HL-60 (cell line): ENCODE data around the gene A2ML1.
"Not testable (repeated sequence)": the region's sequence is repeated elsewhere in the genome, so short reads cannot be mapped to it uniquely, and the experiment has no call there.

Experiments
- DNase-seq, 2 experiments: peaks; one replicate each; pipeline ENCODE4 v3.0.0-alpha.2; 2010 to 2020; ENCODE audit warnings: low read depth in 1 of 2, low spot score in 1 of 2
- H3K27ac ChIP-seq: fragments of 250-450 bp; sonication (Bioruptor Pico); replicated peaks from 2 replicates; pipeline ENCODE4 v1.5.1; 2020; ENCODE audit warnings: mild to moderate bottlenecking, moderate library complexity
- H3K27me3 ChIP-seq: fragments of 250-450 bp; sonication (Bioruptor Pico); 2 replicates; pipeline ENCODE4 v1.5.1; 2021; ENCODE audit warnings: mild to moderate bottlenecking, moderate library complexity; ENCODE audit not compliant: insufficient read depth, poor library complexity, severe bottlenecking
- H3K4me3 ChIP-seq: replicated peaks from 2 replicates; pipeline ENCODE4 v1.5.1; 2011; ENCODE audit warnings: mild to moderate bottlenecking, control low read depth, low read length; ENCODE audit not compliant: insufficient read depth
- GABPA ChIP-seq: IDR thresholded peaks from 2 replicates; pipeline ENCODE4 v1.6.1; 2012; ENCODE audit warnings: low read depth
- POLR2AphosphoS5 ChIP-seq: IDR thresholded peaks from 2 replicates; pipeline ENCODE4 v1.6.1; 2012; ENCODE audit warnings: low read depth
- REST ChIP-seq: IDR thresholded peaks from 2 replicates; pipeline ENCODE4 v1.6.1; 2012; ENCODE audit warnings: low read depth; ENCODE audit not compliant: insufficient replicate concordance
- SPI1 ChIP-seq: IDR thresholded peaks from 2 replicates; pipeline ENCODE4 v1.6.1; 2012; ENCODE audit warnings: low read depth, mild to moderate bottlenecking, borderline replicate concordance
- TF ChIP-seq, protein P1 (sequence below): IDR thresholded peaks from one replicate; pipeline ENCODE4 v1.5.1; 2011; ENCODE audit warnings: low read length, control low read depth, inconsistent platforms; ENCODE audit not compliant: insufficient read depth

The A2ML1 gene

DNA sequence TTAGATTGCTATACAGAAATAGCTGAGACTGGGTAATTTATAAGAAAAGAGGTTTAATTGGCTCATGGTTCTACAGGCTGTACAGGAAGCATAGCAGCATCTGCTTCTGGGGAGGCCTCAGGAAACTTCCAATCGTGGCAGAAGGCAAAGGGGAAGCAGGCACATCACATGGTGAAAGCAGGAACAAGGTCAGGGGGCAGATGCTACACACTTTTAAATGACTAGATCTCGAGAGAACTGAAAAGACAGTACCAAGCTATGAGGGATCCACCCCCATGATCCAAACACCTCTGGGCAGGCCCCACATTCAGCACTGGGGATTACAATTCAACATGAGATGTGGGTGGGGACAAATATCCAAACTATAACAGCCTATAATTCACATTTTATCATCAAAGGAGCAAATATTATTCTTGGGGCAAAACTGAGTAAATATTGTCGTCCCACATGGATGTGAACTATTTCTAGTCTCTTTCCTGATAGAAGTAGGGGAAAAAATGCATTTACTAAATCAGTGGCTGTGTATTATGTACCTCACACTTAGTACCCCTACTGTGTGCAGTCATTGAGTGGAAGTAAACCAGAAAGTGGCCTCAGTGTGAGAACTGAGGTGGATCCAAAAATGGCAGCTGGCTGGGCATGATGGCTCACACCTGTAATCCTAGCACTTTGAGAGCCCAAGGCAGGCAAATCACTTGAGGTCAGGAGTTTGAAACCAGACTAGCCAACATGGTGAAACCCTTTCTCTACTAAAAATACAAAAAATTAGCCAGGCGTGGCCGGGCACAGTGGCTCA is 25.4 kb upstream of the A2ML1 start:
- no peak for DNase-seq
- no peak for TF ChIP-seq REST
- TF ChIP-seq, protein P1, sequence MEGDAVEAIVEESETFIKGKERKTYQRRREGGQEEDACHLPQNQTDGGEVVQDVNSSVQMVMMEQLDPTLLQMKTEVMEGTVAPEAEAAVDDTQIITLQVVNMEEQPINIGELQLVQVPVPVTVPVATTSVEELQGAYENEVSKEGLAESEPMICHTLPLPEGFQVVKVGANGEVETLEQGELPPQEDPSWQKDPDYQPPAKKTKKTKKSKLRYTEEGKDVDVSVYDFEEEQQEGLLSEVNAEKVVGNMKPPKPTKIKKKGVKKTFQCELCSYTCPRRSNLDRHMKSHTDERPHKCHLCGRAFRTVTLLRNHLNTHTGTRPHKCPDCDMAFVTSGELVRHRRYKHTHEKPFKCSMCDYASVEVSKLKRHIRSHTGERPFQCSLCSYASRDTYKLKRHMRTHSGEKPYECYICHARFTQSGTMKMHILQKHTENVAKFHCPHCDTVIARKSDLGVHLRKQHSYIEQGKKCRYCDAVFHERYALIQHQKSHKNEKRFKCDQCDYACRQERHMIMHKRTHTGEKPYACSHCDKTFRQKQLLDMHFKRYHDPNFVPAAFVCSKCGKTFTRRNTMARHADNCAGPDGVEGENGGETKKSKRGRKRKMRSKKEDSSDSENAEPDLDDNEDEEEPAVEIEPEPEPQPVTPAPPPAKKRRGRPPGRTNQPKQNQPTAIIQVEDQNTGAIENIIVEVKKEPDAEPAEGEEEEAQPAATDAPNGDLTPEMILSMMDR = no peak
- no peak for TF ChIP-seq SPI1
- no peak for TF ChIP-seq GABPA
- TF ChIP-seq POLR2AphosphoS5 = no peak
- Histone ChIP-seq H3K27me3 (no peaks in the 10 kb centered on the region), H3K4me3 (no peak overlapping the region), H3K27ac (no peak overlapping the region)

GRCh38 chr12:8801213-8801612 is 21.2 kb upstream of the A2ML1 start:
- DNase-seq, H3K27ac ChIP-seq, H3K4me3 ChIP-seq, H3K27me3 ChIP-seq: not testable (repeated sequence)

DNA sequence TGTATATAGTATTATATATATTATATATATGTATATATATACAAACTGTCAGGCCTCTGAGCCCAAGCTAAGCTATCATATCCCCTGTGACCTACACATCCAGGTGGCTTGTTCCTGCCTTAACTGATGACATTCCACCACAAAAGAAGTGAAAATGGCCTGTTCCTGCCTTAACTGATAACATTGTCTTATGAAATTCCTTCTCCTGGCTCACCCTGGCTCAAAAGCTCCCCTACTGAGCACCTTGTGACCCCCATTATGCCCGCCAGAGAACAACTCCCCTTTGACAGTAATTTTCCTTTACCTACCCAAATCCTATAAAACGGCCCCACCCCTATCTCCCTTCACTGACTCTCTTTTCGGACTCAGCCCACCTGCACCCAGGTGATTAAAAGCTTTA is 17.6 kb upstream of the A2ML1 start:
- H3K27ac ChIP-seq, DNase-seq, H3K27me3 ChIP-seq, H3K4me3 ChIP-seq: not testable (repeated sequence)

- not testable (repeated sequence) for H3K27ac ChIP-seq, H3K27me3 ChIP-seq, H3K4me3 ChIP-seq, DNase-seq
Measured at GRCh38 chr12:8805487-8805886, 16.9 kb upstream of the A2ML1 start.

DNA sequence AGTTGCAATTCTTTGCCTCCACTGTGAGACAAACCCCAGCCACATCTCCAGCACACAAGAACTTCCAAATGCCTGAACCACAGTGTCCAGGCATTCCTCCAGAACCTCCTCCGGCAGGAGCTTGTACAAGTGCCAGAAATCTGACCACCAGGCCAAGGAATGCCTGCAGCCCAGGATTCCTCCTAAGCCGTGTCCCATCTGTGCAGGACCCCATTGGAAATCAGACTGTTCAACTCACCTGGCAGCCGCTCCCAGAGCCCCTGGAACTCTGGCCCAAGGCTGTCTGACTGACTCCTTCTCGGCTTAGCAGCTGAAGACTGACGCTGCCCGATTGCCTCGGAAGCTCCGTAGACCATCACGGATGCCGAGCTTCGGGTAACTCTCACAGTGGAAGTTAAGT is 15.3 kb upstream of the A2ML1 start:
- DNase-seq, H3K27me3 ChIP-seq, H3K4me3 ChIP-seq: not testable (repeated sequence)

GRCh38 chr12:8810112-8810511 is 12.3 kb upstream of the A2ML1 start:
- DNase-seq, H3K27me3 ChIP-seq, H3K27ac ChIP-seq, H3K4me3 ChIP-seq: not testable (repeated sequence)

More for the DNA sequence above, 15.3 kb upstream of the A2ML1 start:
- H3K27ac ChIP-seq = not testable (repeated sequence)

GRCh38 chr12:8813572-8814357 is 8.7 kb upstream of the A2ML1 start:
- H3K4me3 ChIP-seq = no peak overlapping the region
- TF ChIP-seq, protein P1 = no peak
- TF ChIP-seq SPI1 (no peak), POLR2AphosphoS5 (no peak), GABPA (no peak), REST (no peak)
- no peak for DNase-seq
- no peak overlapping the region for H3K27ac ChIP-seq
- no peaks in the 10 kb centered on the region for H3K27me3 ChIP-seq
